MM.1S (cell line): ENCODE results near the gene SOCS2.

Experiments
- DNase-seq: peaks from one replicate; pipeline ENCODE4 v3.0.0-alpha.2; 2015
- H2AFZ ChIP-seq: fragments of 300-600 bp; sonication (generic); 2 replicates; pipeline ENCODE4 v1.6.0; 2016; ENCODE audit warnings: antibody characterized with exemption, low read length
- H3F3A ChIP-seq: fragments of 300-600 bp; sonication (generic); 2 replicates; pipeline ENCODE4 v1.6.1; 2016; ENCODE audit warnings: mild to moderate bottlenecking, antibody characterized with exemption, low read length, moderate library complexity, mixed read lengths; ENCODE audit not compliant: insufficient read depth
- H3K27ac ChIP-seq: fragments of 300-600 bp; sonication (generic); 2 replicates; pipeline ENCODE4 v1.5.1; 2016; ENCODE audit warnings: mild to moderate bottlenecking, low read length
- H3K27me3 ChIP-seq: fragments of 300-600 bp; sonication (generic); replicated peaks from 2 replicates; pipeline ENCODE4 v1.6.0; 2016; ENCODE audit warnings: low read length; ENCODE audit not compliant: insufficient read depth
- H3K36me3 ChIP-seq: fragments of 300-600 bp; sonication (generic); replicated peaks from 2 replicates; pipeline ENCODE4 v1.6.1; 2016; ENCODE audit warnings: mild to moderate bottlenecking, low read length, mixed read lengths; ENCODE audit not compliant: insufficient read depth
- H3K4me1 ChIP-seq: fragments of 300-600 bp; sonication (generic); 2 replicates; pipeline ENCODE4 v1.6.1; 2016; ENCODE audit warnings: low read length, mixed read lengths
- H3K4me2 ChIP-seq: fragments of 300-600 bp; sonication (generic); 2 replicates; pipeline ENCODE4 v1.6.0; 2016; ENCODE audit warnings: low read depth, low read length
- H3K4me3 ChIP-seq: fragments of 300-600 bp; sonication (generic); 2 replicates; pipeline ENCODE4 v1.5.1; 2016; ENCODE audit warnings: low read length, mixed read lengths
- H3K79me2 ChIP-seq: fragments of 300-600 bp; sonication (generic); 2 replicates; pipeline ENCODE4 v1.6.1; 2016; ENCODE audit warnings: mixed run types, low read length, mixed read lengths
- H3K9ac ChIP-seq: fragments of 300-600 bp; sonication (generic); 2 replicates; pipeline ENCODE4 v1.6.1; 2016; ENCODE audit warnings: low read length, mixed read lengths
- H3K9me2 ChIP-seq: fragments of 300-600 bp; sonication (generic); replicated peaks from 2 replicates; pipeline ENCODE4 v1.6.1; 2016; ENCODE audit warnings: mild to moderate bottlenecking, low read length, mixed read lengths; ENCODE audit not compliant: insufficient read depth
- H3K9me3 ChIP-seq: fragments of 300-600 bp; sonication (generic); replicated peaks from 2 replicates; pipeline ENCODE4 v1.6.1; 2016; ENCODE audit warnings: mild to moderate bottlenecking, low read length, mixed read lengths; ENCODE audit not compliant: insufficient read depth
- H4K20me1 ChIP-seq: fragments of 300-600 bp; sonication (generic); 2 replicates; pipeline ENCODE4 v1.6.1; 2016; ENCODE audit warnings: mild to moderate bottlenecking, low read length, moderate library complexity, mixed read lengths; ENCODE audit not compliant: insufficient read depth
- EZH2 ChIP-seq: fragments of 300-600 bp; sonication (generic); optimal IDR thresholded peaks from 2 replicates; pipeline ENCODE3; 2017; ENCODE audit warnings: low read depth, mild to moderate bottlenecking, antibody characterized with exemption, low read length, mixed read lengths
- EZH2phosphoT487 ChIP-seq: fragments of 300-600 bp; sonication (generic); IDR thresholded peaks from 2 replicates; pipeline ENCODE4 v1.6.1; 2018; ENCODE audit warnings: antibody characterized with exemption, low read length
- TF ChIP-seq, protein P1 (sequence below): fragments of 300-600 bp; sonication (generic); IDR thresholded peaks from 2 replicates; pipeline ENCODE4 v1.5.1; 2016; ENCODE audit warnings: antibody characterized with exemption, low read length, mixed read lengths

Gene SOCS2

DNA sequence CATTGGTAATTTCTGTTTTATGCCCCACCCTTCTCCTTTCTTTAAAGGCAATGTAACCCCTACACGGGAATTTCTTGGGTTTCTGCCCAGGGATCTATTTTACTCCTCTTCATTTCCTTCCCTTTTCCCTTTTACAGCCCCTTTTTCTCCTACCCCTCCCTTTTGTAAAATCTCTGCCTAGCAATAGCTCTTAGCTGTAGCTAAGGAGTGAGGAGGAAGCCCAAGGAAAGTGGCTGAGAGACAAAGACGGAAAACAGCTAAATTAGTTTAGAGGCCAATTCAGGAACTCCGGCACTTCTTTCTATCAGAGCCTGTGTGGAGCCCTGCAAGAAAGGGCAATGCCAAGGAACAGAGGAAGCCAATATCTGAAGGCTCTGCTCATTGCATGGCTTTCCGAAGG lies 40.3 kb downstream of the SOCS2 start:
- no peaks in the 10 kb centered on the region for H4K20me1 ChIP-seq

GRCh38 chr12:93614917-93615596 lies 42.6 kb downstream of the SOCS2 start:
- Histone ChIP-seq H3K27ac (no peak overlapping the region), H3K9me2 (no peaks in the 10 kb centered on the region), H3F3A (no peaks in the 10 kb centered on the region), H3K4me1 (no peaks in the 10 kb centered on the region), H3K79me2 (no peaks in the 10 kb centered on the region), H2AFZ (no peak overlapping the region), H3K9ac (no peak overlapping the region), H3K4me3 (no peak overlapping the region), H3K9me3 (no peaks in the 10 kb centered on the region), H3K36me3 (no peaks in the 10 kb centered on the region), H3K4me2 (no peak overlapping the region), H3K27me3 (no peaks in the 10 kb centered on the region), H4K20me1 (no peaks in the 10 kb centered on the region)
- TF ChIP-seq, protein P1, sequence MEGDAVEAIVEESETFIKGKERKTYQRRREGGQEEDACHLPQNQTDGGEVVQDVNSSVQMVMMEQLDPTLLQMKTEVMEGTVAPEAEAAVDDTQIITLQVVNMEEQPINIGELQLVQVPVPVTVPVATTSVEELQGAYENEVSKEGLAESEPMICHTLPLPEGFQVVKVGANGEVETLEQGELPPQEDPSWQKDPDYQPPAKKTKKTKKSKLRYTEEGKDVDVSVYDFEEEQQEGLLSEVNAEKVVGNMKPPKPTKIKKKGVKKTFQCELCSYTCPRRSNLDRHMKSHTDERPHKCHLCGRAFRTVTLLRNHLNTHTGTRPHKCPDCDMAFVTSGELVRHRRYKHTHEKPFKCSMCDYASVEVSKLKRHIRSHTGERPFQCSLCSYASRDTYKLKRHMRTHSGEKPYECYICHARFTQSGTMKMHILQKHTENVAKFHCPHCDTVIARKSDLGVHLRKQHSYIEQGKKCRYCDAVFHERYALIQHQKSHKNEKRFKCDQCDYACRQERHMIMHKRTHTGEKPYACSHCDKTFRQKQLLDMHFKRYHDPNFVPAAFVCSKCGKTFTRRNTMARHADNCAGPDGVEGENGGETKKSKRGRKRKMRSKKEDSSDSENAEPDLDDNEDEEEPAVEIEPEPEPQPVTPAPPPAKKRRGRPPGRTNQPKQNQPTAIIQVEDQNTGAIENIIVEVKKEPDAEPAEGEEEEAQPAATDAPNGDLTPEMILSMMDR, result no peak
- TF ChIP-seq EZH2 (no peak), EZH2phosphoT487 (no peak)
- DNase-seq, result no peak

More for the DNA sequence above, 40.3 kb downstream of the SOCS2 start:
- H3K36me3 ChIP-seq, result no peaks in the 10 kb centered on the region
- no peak overlapping the region for H3K4me3 ChIP-seq
- H3K9me3 ChIP-seq, result no peaks in the 10 kb centered on the region
- H3K9ac ChIP-seq, result no peak overlapping the region
- TF ChIP-seq EZH2, result no peak
- TF ChIP-seq, protein P1, result no peak
- no peak for TF ChIP-seq EZH2phosphoT487
- no peaks in the 10 kb centered on the region for H3K4me1 ChIP-seq
- no peaks in the 10 kb centered on the region for H3K9me2 ChIP-seq
- no peak overlapping the region for H3K4me2 ChIP-seq
- H3K79me2 ChIP-seq, result no peaks in the 10 kb centered on the region
- DNase-seq, result no peak
- no peaks in the 10 kb centered on the region for H3F3A ChIP-seq
- H3K27ac ChIP-seq, result no peak overlapping the region
- H3K27me3 ChIP-seq, result no peaks in the 10 kb centered on the region
- no peak overlapping the region for H2AFZ ChIP-seq

DNA sequence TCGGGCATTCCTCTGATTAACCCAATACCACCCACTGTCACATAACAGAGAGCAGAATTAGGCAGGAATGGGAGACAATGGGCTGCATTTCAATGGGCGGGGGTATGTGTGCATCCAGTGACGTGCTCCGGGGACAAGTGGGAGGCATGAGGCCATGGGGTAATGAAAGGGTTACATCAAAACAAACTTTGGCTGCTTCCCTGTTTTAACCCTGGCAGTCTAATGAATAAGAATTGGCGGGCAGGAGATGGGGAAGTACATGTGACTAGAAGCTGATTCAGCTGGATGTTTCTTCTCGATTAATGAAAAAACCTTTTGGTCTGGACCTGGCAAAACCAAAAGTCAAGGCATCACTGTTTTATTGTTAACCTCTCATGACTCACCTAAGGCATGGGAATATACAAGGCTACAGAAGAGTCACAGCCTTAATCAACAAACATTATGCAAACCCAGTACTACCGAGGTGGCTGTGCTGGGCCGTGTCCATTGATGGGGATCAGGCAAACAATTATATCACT lies 44.2 kb downstream of the SOCS2 start:
- Histone ChIP-seq H2AFZ (no peak overlapping the region), H3K9me2 (no peaks in the 10 kb centered on the region), H3K4me1 (no peaks in the 10 kb centered on the region), H3K9me3 (no peaks in the 10 kb centered on the region), H3K27ac (no peak overlapping the region), H3K4me3 (no peak overlapping the region), H3K36me3 (no peaks in the 10 kb centered on the region), H4K20me1 (no peaks in the 10 kb centered on the region), H3K79me2 (no peaks in the 10 kb centered on the region), H3F3A (no peaks in the 10 kb centered on the region), H3K27me3 (no peaks in the 10 kb centered on the region), H3K4me2 (no peak overlapping the region), H3K9ac (no peak overlapping the region)
- DNase-seq, result no peak
- no peak for TF ChIP-seq EZH2
- no peak for TF ChIP-seq EZH2phosphoT487
- TF ChIP-seq, protein P1, result no peak
